ENCODE data around the gene GAL3ST1.
"Not testable (repeated sequence)": the region's sequence is repeated elsewhere in the genome, so short reads cannot be mapped to it uniquely, and the experiment has no call there.

GAL3ST1 gene

DNA sequence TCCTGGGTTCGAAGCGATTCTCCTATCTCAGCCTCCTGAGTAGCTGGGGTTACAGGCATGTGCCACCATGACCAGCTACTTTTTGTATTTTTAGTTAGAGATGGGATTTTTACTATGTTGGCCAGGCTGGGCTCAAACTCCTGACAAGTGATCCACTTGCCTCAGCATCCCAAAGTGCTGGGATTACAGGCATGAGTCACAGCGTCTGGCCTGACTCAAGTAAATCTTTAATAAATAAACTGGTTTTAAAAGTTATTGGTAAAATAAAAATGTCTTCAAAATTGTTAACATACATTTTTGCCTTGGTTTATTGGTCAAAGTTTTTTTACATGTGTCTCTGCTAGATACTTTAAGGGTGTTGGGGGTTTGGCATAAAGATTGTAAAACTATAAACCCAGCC, 24.5 kb upstream of the GAL3ST1 start:
- Histone ChIP-seq H3K4me1 (ENCODE audit: insufficient read depth, low read length, poor library complexity, severe bottlenecking) (no peaks in the 10 kb centered on the region), H3K36me3 (ENCODE audit: insufficient read depth, low read length) (no peaks in the 10 kb centered on the region), H4K20me1 (ENCODE audit: insufficient read depth, low read length, poor library complexity, severe bottlenecking) (no peaks in the 10 kb centered on the region), H3K4me2 (ENCODE audit: low read depth, low read length, poor library complexity, severe bottlenecking) (no peak overlapping the region), H2AFZ (ENCODE audit: low read length) (no peak overlapping the region), H3F3A (ENCODE audit: low read depth) (0 out of 2 replicates have a peak, but pooled peaks cover 4% of the 10 kb centered on the region), H3K27me3 (ENCODE audit: insufficient read depth, low read length, poor library complexity, severe bottlenecking) (no peaks in the 10 kb centered on the region), H3K79me2 (ENCODE audit: insufficient read depth, low read length) (no peaks in the 10 kb centered on the region), H3K9me2 (replicated peaks; ENCODE audit: low read depth, low read length) (no peaks in the 10 kb centered on the region), H3K9ac (ENCODE audit: low read depth, low read length, poor library complexity, severe bottlenecking) (no peak overlapping the region), H3K4me3 (ENCODE audit: low read length, poor library complexity, severe bottlenecking) (no peak overlapping the region), H3K9me3 (ENCODE audit: insufficient read depth, low read depth, low read length) (no peaks in the 10 kb centered on the region)
- TF ChIP-seq, protein P1, sequence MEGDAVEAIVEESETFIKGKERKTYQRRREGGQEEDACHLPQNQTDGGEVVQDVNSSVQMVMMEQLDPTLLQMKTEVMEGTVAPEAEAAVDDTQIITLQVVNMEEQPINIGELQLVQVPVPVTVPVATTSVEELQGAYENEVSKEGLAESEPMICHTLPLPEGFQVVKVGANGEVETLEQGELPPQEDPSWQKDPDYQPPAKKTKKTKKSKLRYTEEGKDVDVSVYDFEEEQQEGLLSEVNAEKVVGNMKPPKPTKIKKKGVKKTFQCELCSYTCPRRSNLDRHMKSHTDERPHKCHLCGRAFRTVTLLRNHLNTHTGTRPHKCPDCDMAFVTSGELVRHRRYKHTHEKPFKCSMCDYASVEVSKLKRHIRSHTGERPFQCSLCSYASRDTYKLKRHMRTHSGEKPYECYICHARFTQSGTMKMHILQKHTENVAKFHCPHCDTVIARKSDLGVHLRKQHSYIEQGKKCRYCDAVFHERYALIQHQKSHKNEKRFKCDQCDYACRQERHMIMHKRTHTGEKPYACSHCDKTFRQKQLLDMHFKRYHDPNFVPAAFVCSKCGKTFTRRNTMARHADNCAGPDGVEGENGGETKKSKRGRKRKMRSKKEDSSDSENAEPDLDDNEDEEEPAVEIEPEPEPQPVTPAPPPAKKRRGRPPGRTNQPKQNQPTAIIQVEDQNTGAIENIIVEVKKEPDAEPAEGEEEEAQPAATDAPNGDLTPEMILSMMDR (conservative IDR thresholded peaks at IDR 0.05; ENCODE audit: low read length), result no peak
- no peak for TF ChIP-seq EZH2phosphoT487 (IDR thresholded peaks at IDR 0.05; ENCODE audit: borderline replicate concordance)

- no peak overlapping the region for H3K4me3 ChIP-seq (ENCODE audit: low read length, poor library complexity, severe bottlenecking)
- H3K36me3 ChIP-seq (ENCODE audit: insufficient read depth, low read length), result no peaks in the 10 kb centered on the region
- H4K20me1 ChIP-seq (ENCODE audit: insufficient read depth, low read length, poor library complexity, severe bottlenecking), result no peaks in the 10 kb centered on the region
- no peaks in the 10 kb centered on the region for H3K4me1 ChIP-seq (ENCODE audit: insufficient read depth, low read length, poor library complexity, severe bottlenecking)
- no peak for TF ChIP-seq EZH2phosphoT487 (IDR thresholded peaks at IDR 0.05; ENCODE audit: borderline replicate concordance)
- TF ChIP-seq, protein P1 (conservative IDR thresholded peaks at IDR 0.05; ENCODE audit: low read length), result no peak
- no peaks in the 10 kb centered on the region for H3K9me2 ChIP-seq (replicated peaks; ENCODE audit: low read depth, low read length)
- H2AFZ ChIP-seq (ENCODE audit: low read length), result no peak overlapping the region
- no peaks in the 10 kb centered on the region for H3F3A ChIP-seq (ENCODE audit: low read depth)
- H3K27me3 ChIP-seq (ENCODE audit: insufficient read depth, low read length, poor library complexity, severe bottlenecking), result no peaks in the 10 kb centered on the region
- H3K9me3 ChIP-seq (ENCODE audit: insufficient read depth, low read depth, low read length), result no peaks in the 10 kb centered on the region
- H3K4me2 ChIP-seq (ENCODE audit: low read depth, low read length, poor library complexity, severe bottlenecking), result no peak overlapping the region
- H3K79me2 ChIP-seq (ENCODE audit: insufficient read depth, low read length), result no peaks in the 10 kb centered on the region
- no peak overlapping the region for H3K9ac ChIP-seq (ENCODE audit: low read depth, low read length, poor library complexity, severe bottlenecking)
Observed at GRCh38 chr22:30596886-30597285, 22.4 kb upstream of the GAL3ST1 start.

DNA sequence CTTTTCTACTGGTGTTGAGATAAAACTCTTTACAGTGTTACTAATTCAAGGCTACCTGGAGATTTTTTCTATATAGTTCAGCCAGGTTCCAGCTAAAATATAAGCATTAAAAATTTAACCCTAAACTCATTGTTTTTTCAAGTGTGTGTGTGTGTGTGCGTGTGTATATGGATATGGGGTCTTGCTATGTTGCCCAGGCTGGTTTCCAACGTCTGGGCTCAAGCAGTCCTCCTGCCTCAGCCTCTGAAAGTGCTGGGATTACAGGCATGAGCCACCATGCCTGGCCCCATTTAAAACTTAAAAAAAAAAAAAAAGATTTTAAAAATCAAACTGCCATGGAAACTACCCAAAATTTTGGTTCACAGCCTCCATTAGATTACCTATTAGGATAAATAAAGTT, 21.7 kb upstream of the GAL3ST1 start:
- Histone ChIP-seq H3K4me3 (ENCODE audit: low read length, poor library complexity, severe bottlenecking) (no peak overlapping the region), H3K9me3 (ENCODE audit: insufficient read depth, low read depth, low read length) (no peaks in the 10 kb centered on the region)

DNA sequence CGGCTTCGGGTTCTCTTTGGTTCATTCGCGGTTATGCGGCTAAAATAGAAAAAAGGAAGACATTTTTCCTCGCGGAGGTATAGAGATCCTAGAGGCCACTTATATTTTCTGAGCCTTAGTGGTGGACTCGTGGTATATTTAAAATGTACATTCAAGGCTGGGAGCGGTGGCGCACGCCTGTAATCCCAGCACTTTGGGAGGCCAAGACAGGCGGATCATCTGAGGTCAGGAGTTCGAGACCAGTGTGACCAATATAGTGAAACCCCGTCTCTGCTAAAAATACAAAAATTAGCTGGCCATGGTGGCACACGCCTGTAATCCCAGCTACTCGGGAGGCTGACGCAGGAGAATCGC, 17.9 kb upstream of the GAL3ST1 start:
- not testable (repeated sequence) for H3K9me3 ChIP-seq (ENCODE audit: insufficient read depth, low read depth, low read length); H4K20me1 ChIP-seq (ENCODE audit: insufficient read depth, low read length, poor library complexity, severe bottlenecking); H3K27me3 ChIP-seq (ENCODE audit: insufficient read depth, low read length, poor library complexity, severe bottlenecking); H3K9ac ChIP-seq (ENCODE audit: low read depth, low read length, poor library complexity, severe bottlenecking); H3K9me2 ChIP-seq (replicated peaks; ENCODE audit: low read depth, low read length); H3F3A ChIP-seq (ENCODE audit: low read depth); H2AFZ ChIP-seq (ENCODE audit: low read length)
- Histone ChIP-seq H3K4me3 (ENCODE audit: low read length, poor library complexity, severe bottlenecking) (peak overlapping the region; percentile 88), H3K4me1 (ENCODE audit: insufficient read depth, low read length, poor library complexity, severe bottlenecking) (peaks cover 17% of the 10 kb centered on the region), H3K79me2 (ENCODE audit: insufficient read depth, low read length) (peaks cover 26% of the 10 kb centered on the region), H3K36me3 (ENCODE audit: insufficient read depth, low read length) (peaks cover 11% of the 10 kb centered on the region; the same call in 1 of the 2 replicates), H3K4me2 (ENCODE audit: low read depth, low read length, poor library complexity, severe bottlenecking) (peak overlapping the region; percentile 92)

More for the DNA sequence above, 21.7 kb upstream of the GAL3ST1 start:
- no peaks in the 10 kb centered on the region for H3K27me3 ChIP-seq (ENCODE audit: insufficient read depth, low read length, poor library complexity, severe bottlenecking)
- TF ChIP-seq EZH2phosphoT487 (IDR thresholded peaks at IDR 0.05; ENCODE audit: borderline replicate concordance), result no peak
- TF ChIP-seq, protein P1 (conservative IDR thresholded peaks at IDR 0.05; ENCODE audit: low read length), result no peak
- H3K9ac ChIP-seq (ENCODE audit: low read depth, low read length, poor library complexity, severe bottlenecking), result no peak overlapping the region
- H3F3A ChIP-seq (ENCODE audit: low read depth), result no peaks in the 10 kb centered on the region
- H4K20me1 ChIP-seq (ENCODE audit: insufficient read depth, low read length, poor library complexity, severe bottlenecking), result no peaks in the 10 kb centered on the region
- peaks cover 4% of the 10 kb centered on the region for H3K79me2 ChIP-seq (ENCODE audit: insufficient read depth, low read length)
- no peak overlapping the region for H2AFZ ChIP-seq (ENCODE audit: low read length)
- no peaks in the 10 kb centered on the region for H3K36me3 ChIP-seq (ENCODE audit: insufficient read depth, low read length)
- peaks cover under 1% of the 10 kb centered on the region for H3K4me1 ChIP-seq (ENCODE audit: insufficient read depth, low read length, poor library complexity, severe bottlenecking)
- no peaks in the 10 kb centered on the region for H3K9me2 ChIP-seq (replicated peaks; ENCODE audit: low read depth, low read length)
- no peak overlapping the region for H3K4me2 ChIP-seq (ENCODE audit: low read depth, low read length, poor library complexity, severe bottlenecking)

Measured in Loucy (cell line).